Psoas muscle (tissue), 8 donors: Measurements from ENCODE around the gene CHTOP. TPM values are rescaled to one million over a fixed set of nuclear protein-coding genes. Genes with fewer than 3 reads are reported as not detected.

ENCODE experiments used
- ATAC-seq, 4 donors: fragments of 200-7000 bp; cut with Tn5 transposase; one replicate each; pipeline ENCODE4 v1.9.1; 2020; ENCODE audit warnings: moderate library complexity in 3 of 4, mild to moderate bottlenecking in 2 of 4
- DNase-seq, 2 donors: peaks; one replicate each; pipeline ENCODE4 v3.0.0-alpha.2; 2020
- H3K27ac ChIP-seq: fragments of 200-600 bp; one replicate; pipeline ENCODE4 v1.8.0; 2022
- H3K27me3 ChIP-seq, 3 donors: fragments of 200-600 bp in 1 of 3; one replicate each; pipeline versions ENCODE4 v1.6.1 to v1.8.0; 2013 to 2022; ENCODE audit warnings: low read length in 2 of 3, mild to moderate bottlenecking in 2 of 3, moderate library complexity in 1 of 3; ENCODE audit not compliant: insufficient read depth in 3 of 3
- H3K36me3 ChIP-seq, 2 donors: fragments of 200-600 bp in 1 of 2; one replicate each; pipeline versions ENCODE4 v1.6.1 to v1.8.0; 2013 to 2022; ENCODE audit warnings: low read depth in 1 of 2, mild to moderate bottlenecking in 1 of 2, moderate library complexity in 1 of 2; ENCODE audit not compliant: insufficient read depth in 1 of 2
- H3K4me1 ChIP-seq: fragments of 200-600 bp; one replicate; pipeline ENCODE4 v1.8.0; 2022
- H3K4me3 ChIP-seq: fragments of 200-600 bp; one replicate; pipeline ENCODE4 v1.8.0; 2022; ENCODE audit warnings: mild to moderate bottlenecking
- H3K9me3 ChIP-seq: fragments of 200-600 bp; one replicate; pipeline ENCODE4 v1.8.0; 2022
- WGBS, 3 donors: extraction: QIAGEN DNeasy Blood & Tissue Kit; methylation state at CpG; one replicate each; pipeline versions ENCODE4 v1.1.6 to v1.1.7; 2013; 5-methylcytosine and 5-hydroxymethylcytosine counted together
- intact Hi-C, 2 donors: fragments of 100-400 bp; cut with DNase I; formaldehyde crosslinking; loops; one replicate each; pipeline versions ENCODE4 v1.11.0 to v1.14.2; 2022
- polyA plus RNA-seq, 3 donors: library from polyadenylated mRNA; stranded (reverse); fragments of 200-250 nt; gene quantifications; one replicate each; pipeline ENCODE4 v1.2.3, GENCODE V29; 2013
- total RNA-seq, 4 donors: library from RNA; stranded (reverse); fragmentation: NEBNext Ultra II Directional in 2 of 4; extraction: Animal tissue kit (Norgen Biotek cat#: 25700) in 2 of 4; gene quantifications; one replicate each; pipeline versions ENCODE4 v1.2.1 to v1.2.4, GENCODE V29; 2021 to 2023
- TF ChIP-seq, protein P1 (sequence below): fragments of 200-600 bp; IDR thresholded peaks from one replicate; pipeline ENCODE4 v1.8.0; 2022; ENCODE audit warnings: antibody characterized with exemption
- donor health status: healthy with polysubstance abuse.
- donor health status: DM: no; HTN: no; CAD: no; lungs with moderate emphysema.
- donor health status: Bipolar disorder and iron deficiency.
- donor health status: healthy.
- donor health status: DM: yes; HTN: yes; CAD: no.
- donor health status: DM: no; HTN: no; CAD: no.
- donor health status: DM: no; HTN: no; CAD: no.
- donor health status: DM: yes; HTN: yes; CAD: no.

The CHTOP gene
- total and polyA plus RNA-seq, 7 donors: 71.1 to 122 (median 87.7) TPM

DNA sequence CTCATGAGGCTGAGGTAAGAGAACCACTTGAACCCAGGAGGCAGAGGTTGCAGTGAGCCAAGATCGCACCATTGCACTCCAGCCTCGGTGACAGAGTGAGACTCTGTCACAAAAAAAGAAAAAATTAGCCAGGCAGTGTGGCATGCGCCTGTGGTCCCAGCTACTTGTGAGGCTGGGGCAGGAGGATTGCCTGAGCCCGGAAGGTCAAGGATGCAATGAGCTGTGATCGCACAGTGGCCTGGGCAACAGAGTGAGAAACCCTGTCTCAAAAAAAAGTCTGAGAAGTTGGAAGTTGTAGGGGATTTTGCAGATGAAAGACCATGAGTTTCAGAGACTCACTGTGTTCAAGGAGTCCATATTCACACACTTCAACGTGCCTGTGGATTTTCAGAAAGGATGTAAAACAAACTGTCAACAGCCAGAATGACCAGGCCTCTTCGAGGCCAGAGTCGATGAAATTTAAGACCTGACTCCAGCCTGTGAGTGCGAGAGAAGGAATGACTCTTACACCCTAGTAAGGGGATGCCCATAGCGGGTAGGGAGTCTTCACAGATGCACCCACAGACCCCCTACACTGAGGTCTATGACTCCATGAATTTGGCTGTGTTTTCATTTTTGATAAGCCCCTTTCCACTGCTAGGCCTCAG lies 8.8 kb upstream of the CHTOP start:
- TF ChIP-seq, protein P1, sequence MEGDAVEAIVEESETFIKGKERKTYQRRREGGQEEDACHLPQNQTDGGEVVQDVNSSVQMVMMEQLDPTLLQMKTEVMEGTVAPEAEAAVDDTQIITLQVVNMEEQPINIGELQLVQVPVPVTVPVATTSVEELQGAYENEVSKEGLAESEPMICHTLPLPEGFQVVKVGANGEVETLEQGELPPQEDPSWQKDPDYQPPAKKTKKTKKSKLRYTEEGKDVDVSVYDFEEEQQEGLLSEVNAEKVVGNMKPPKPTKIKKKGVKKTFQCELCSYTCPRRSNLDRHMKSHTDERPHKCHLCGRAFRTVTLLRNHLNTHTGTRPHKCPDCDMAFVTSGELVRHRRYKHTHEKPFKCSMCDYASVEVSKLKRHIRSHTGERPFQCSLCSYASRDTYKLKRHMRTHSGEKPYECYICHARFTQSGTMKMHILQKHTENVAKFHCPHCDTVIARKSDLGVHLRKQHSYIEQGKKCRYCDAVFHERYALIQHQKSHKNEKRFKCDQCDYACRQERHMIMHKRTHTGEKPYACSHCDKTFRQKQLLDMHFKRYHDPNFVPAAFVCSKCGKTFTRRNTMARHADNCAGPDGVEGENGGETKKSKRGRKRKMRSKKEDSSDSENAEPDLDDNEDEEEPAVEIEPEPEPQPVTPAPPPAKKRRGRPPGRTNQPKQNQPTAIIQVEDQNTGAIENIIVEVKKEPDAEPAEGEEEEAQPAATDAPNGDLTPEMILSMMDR: no peak
- peaks cover 0 to 48% of the 10 kb centered on the region in 2 donors for H3K36me3 ChIP-seq
- H3K27ac ChIP-seq: peak overlapping the region; percentile 5
- H3K4me1 ChIP-seq: peaks cover 38% of the 10 kb centered on the region
- WGBS, 3 donors: 89 to 94% (median 90%) methylated on average over 10 of the region's 10 CpGs
- intact Hi-C loops: no loop called here
- no peaks in the 10 kb centered on the region for H3K27me3 ChIP-seq
- H3K9me3 ChIP-seq: no peaks in the 10 kb centered on the region
- H3K4me3 ChIP-seq: no peak overlapping the region
- ATAC-seq (no peak), DNase-seq (no peak)

GRCh38 chr1:153626477-153626903 lies 7.4 kb upstream of the CHTOP start:
- peaks cover 51% of the 10 kb centered on the region for H3K4me1 ChIP-seq
- no peaks in the 10 kb centered on the region for H3K9me3 ChIP-seq
- H3K27me3 ChIP-seq: no peaks in the 10 kb centered on the region
- TF ChIP-seq, protein P1: no peak
- ATAC-seq (no peak), DNase-seq (no peak)
- peaks cover 0 to 48% of the 10 kb centered on the region in 2 donors for H3K36me3 ChIP-seq
- H3K4me3 ChIP-seq: peak overlapping the region; percentile 66
- H3K27ac ChIP-seq: peak overlapping the region; percentile 100
- intact Hi-C loops: no loop called here
- 27 to 55% (median 43%) methylated on average over 3 of the region's 3 CpGs for WGBS, 3 donors

DNA sequence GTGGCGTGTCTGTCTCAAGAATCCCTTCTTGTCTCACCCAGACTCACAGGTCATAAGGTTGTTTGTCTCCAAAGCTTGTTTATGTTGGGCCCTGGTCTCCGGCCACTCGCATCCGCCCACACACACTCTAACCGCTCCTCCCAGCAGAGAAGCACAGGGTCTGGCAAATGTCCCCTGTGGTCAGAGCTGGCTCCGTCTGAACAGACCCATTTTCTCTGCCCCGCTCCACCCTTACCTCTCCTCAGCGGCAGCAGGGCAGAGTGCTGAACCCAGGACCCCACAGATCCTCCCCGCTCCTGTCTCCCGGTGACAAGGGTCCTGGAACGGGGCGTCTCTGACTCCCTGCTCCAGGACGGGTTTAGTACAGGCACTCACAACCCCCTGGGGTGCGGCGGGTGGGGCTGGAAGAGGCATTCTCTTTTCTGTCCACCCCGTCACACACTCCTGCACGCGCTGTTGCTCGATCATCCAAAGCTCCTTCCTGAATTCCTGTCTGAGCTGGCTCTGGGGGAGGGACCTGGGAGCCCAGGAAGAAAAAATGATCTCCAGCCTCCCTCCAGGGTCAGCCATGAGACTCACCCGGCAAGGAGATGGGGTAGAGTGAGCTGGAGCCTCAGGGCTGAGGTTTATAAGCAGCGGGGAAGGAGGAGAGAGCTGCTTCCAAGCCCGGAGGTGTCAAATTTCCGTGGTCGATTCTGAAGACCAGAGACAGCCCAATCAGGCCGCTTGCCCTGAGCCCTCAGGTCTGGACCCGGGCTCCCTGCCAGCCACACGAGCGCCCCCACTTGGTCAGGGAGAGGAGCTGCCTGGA lies 6.8 kb upstream of the CHTOP start, which contains the start of gene S100A13:
TSS of gene S100A13 (minus strand) at position 602 of the 811 bp plus-strand sequence. CDS start 1,033 bp downstream, outside the sequence.
- Histone ChIP-seq H3K4me1 (peaks cover 52% of the 10 kb centered on the region), H3K27me3 (no peaks in the 10 kb centered on the region), H3K27ac (peak within 1 kb of the TSS; percentile 100), H3K4me3 (peak within 1 kb of the TSS; percentile 66), H3K9me3 (no peaks in the 10 kb centered on the region), H3K36me3 (peaks cover 0 to 50% of the 10 kb centered on the region in 2 donors)
- WGBS, 3 donors: 4 to 10% (median 5%) methylated on average over 27 to 28 of the region's 28 CpGs
- TF ChIP-seq, protein P1: no peak
- intact Hi-C loops: no loop called here
- DNase-seq: peak; percentile 85 to 92
- peak; percentile 53 to 69 (median 68) for ATAC-seq

GRCh38 chr1:153627715-153628626 lies 5.9 kb upstream of the CHTOP start, which contains the start of gene S100A1:
TSS of gene S100A1 (plus strand) at chr1:153628434. CDS start at chr1:153630522, 2,088 bp downstream.
- TF ChIP-seq, protein P1: peak; percentile 53
- Histone ChIP-seq H3K9me3 (no peaks in the 10 kb centered on the region), H3K36me3 (peaks cover 0 to 43% of the 10 kb centered on the region in 2 donors), H3K27ac (peak within 1 kb of the TSS; percentile 100), H3K27me3 (no peaks in the 10 kb centered on the region), H3K4me1 (peaks cover 58% of the 10 kb centered on the region), H3K4me3 (peak within 1 kb of the TSS; percentile 66)
- ATAC-seq: peak; percentile 70 to 83 (median 76)
- intact Hi-C loops: loop anchor here in 1 of 2 donors (1.0 kb wide), 1 partner anchor 56 kb away; no protein-coding TSS in a partner anchor
- peak; percentile 77 to 94 for DNase-seq
- 30 to 48% (median 37%) methylated on average over 9 to 10 of the region's 10 CpGs for WGBS, 3 donors
